Measurements from ENCODE around the gene EIF3I.

The EIF3I gene

GRCh38 chr1:32200226-32201010 is 21.8 kb upstream of the EIF3I start, which contains the start of gene CCDC28B:
CCDC28B (plus strand) TSS chr1:32200595; CDS start chr1:32201936, 1,341 bp downstream.
- peak within 1 kb of the TSS; percentile 80 for H3K27ac ChIP-seq (replicated peaks; ENCODE audit: low read length)
- H3K9ac ChIP-seq (ENCODE audit: low read depth, low read length, poor library complexity) = peak within 1 kb of the TSS; percentile 71
- no peak within 1 kb of the TSS for H2BK5ac ChIP-seq (ENCODE audit: low read length)
- no CpG with 5 or more reads among the region's 34 CpGs for WGBS, 2 donors (ENCODE audit: extremely low coverage in 2 of 2, insufficient read length in 2 of 2, insufficient replicate concordance in 1 of 2)
- peak within 1 kb of the TSS; percentile 78 for H3K4me2 ChIP-seq (ENCODE audit: insufficient read depth, low read length, poor library complexity, severe bottlenecking)
- peak within 1 kb of the TSS; percentile 83 for H3K18ac ChIP-seq (ENCODE audit: low read length)
- H4K91ac ChIP-seq (ENCODE audit: low read depth, low read length, poor library complexity) = no peak within 1 kb of the TSS
- peaks cover 23 to 24% of the 10 kb centered on the region in 2 donors for H3K4me1 ChIP-seq (ENCODE audit: control insufficient read depth in 2 of 2, insufficient read depth in 1 of 2, low read depth in 1 of 2, low read length in 2 of 2)
- peak; percentile 79 for DNase-seq (ENCODE audit: low spot score)
- H2BK12ac ChIP-seq (ENCODE audit: low read length) = peak within 1 kb of the TSS; percentile 35
- peak within 1 kb of the TSS; percentile 80 for H2AK5ac ChIP-seq (ENCODE audit: low read depth, low read length)
- no peaks in the 10 kb centered on the region for H3K79me1 ChIP-seq (ENCODE audit: low read depth, low read length)
- no peak within 1 kb of the TSS for H3K14ac ChIP-seq (ENCODE audit: low read length)
- no peaks in the 10 kb centered on the region for H3K9me3 ChIP-seq (replicated peaks in 1 of 2; ENCODE audit: control insufficient read depth in 2 of 2, insufficient read depth in 1 of 2, low read depth in 1 of 2, low read length in 2 of 2)
- H2BK120ac ChIP-seq (ENCODE audit: low read depth, low read length) = no peak within 1 kb of the TSS
- peak within 1 kb of the TSS; percentile 35 for H3K23ac ChIP-seq (ENCODE audit: low read depth, low read length, poor library complexity)
- peaks cover 0 to 2% (median 0%) of the 10 kb centered on the region in 3 experiments for H3K27me3 ChIP-seq (ENCODE audit: control insufficient read depth in 3 of 3, insufficient read depth in 3 of 3, low read depth in 1 of 3, low read length in 3 of 3)
- H3K4me3 ChIP-seq (ENCODE audit: low read length in 2 of 2) = peak within 1 kb of the TSS; percentile 56 to 77
- peaks cover 22 to 34% of the 10 kb centered on the region in 2 donors for H3K36me3 ChIP-seq (replicated peaks in 1 of 2; ENCODE audit: control insufficient read depth in 2 of 2, insufficient read depth in 2 of 2, low read length in 2 of 2)
- H2AFZ ChIP-seq (ENCODE audit: low read length) = peak within 1 kb of the TSS; percentile 82
- H2BK15ac ChIP-seq (ENCODE audit: low read length) = peak within 1 kb of the TSS; percentile 69
- H4K8ac ChIP-seq (ENCODE audit: low read depth, low read length) = peak within 1 kb of the TSS; percentile 29
- H3K4ac ChIP-seq (ENCODE audit: low read length) = no peak within 1 kb of the TSS

- no peak overlapping the region for H3K23ac ChIP-seq (ENCODE audit: low read depth, low read length, poor library complexity)
- no peak overlapping the region for H2BK15ac ChIP-seq (ENCODE audit: low read length)
- no peak overlapping the region for H2BK12ac ChIP-seq (ENCODE audit: low read length)
- H3K4me2 ChIP-seq (ENCODE audit: insufficient read depth, low read length, poor library complexity, severe bottlenecking) = peak overlapping the region; percentile 78
- H2AFZ ChIP-seq (ENCODE audit: low read length) = peak overlapping the region; percentile 82
- H3K4me1 ChIP-seq (ENCODE audit: control insufficient read depth in 2 of 2, insufficient read depth in 1 of 2, low read depth in 1 of 2, low read length in 2 of 2) = peaks cover 25 to 27% of the 10 kb centered on the region in 2 donors
- H3K4me3 ChIP-seq (ENCODE audit: low read length in 2 of 2) = peak overlapping the region; percentile 56 to 77
- no peaks in the 10 kb centered on the region for H3K9me3 ChIP-seq (replicated peaks in 1 of 2; ENCODE audit: control insufficient read depth in 2 of 2, insufficient read depth in 1 of 2, low read depth in 1 of 2, low read length in 2 of 2)
- peaks cover 15 to 29% of the 10 kb centered on the region in 2 donors for H3K36me3 ChIP-seq (replicated peaks in 1 of 2; ENCODE audit: control insufficient read depth in 2 of 2, insufficient read depth in 2 of 2, low read length in 2 of 2)
- no peak overlapping the region for H2BK120ac ChIP-seq (ENCODE audit: low read depth, low read length)
- H3K4ac ChIP-seq (ENCODE audit: low read length) = no peak overlapping the region
- H3K9ac ChIP-seq (ENCODE audit: low read depth, low read length, poor library complexity) = no peak overlapping the region
- peaks cover 6% of the 10 kb centered on the region for H3K79me1 ChIP-seq (ENCODE audit: low read depth, low read length)
- H2BK5ac ChIP-seq (ENCODE audit: low read length) = no peak overlapping the region
- no peak overlapping the region for H2AK5ac ChIP-seq (ENCODE audit: low read depth, low read length)
- peak overlapping the region; percentile 44 for H3K18ac ChIP-seq (ENCODE audit: low read length)
- DNase-seq (ENCODE audit: low spot score) = no peak
- peak overlapping the region; percentile 47 for H3K27ac ChIP-seq (replicated peaks; ENCODE audit: low read length)
- WGBS, 2 donors (ENCODE audit: extremely low coverage in 2 of 2, insufficient read length in 2 of 2, insufficient replicate concordance in 1 of 2) = no CpG with 5 or more reads among the region's 26 CpGs
- H3K14ac ChIP-seq (ENCODE audit: low read length) = no peak overlapping the region
- peaks cover 0 to 2% (median 0%) of the 10 kb centered on the region in 3 experiments for H3K27me3 ChIP-seq (ENCODE audit: control insufficient read depth in 3 of 3, insufficient read depth in 3 of 3, low read depth in 1 of 3, low read length in 3 of 3)
- H4K91ac ChIP-seq (ENCODE audit: low read depth, low read length, poor library complexity) = no peak overlapping the region
- H4K8ac ChIP-seq (ENCODE audit: low read depth, low read length) = no peak overlapping the region
Measured at GRCh38 chr1:32201011-32201855, 21.0 kb upstream of the EIF3I start.

GRCh38 chr1:32204943-32205361 is 17.3 kb upstream of the EIF3I start:
- no peak overlapping the region for H3K27ac ChIP-seq (replicated peaks; ENCODE audit: low read length)
- H4K91ac ChIP-seq (ENCODE audit: low read depth, low read length, poor library complexity) = no peak overlapping the region
- peak overlapping the region; percentile 86 for H3K4me2 ChIP-seq (ENCODE audit: insufficient read depth, low read length, poor library complexity, severe bottlenecking)
- H3K4ac ChIP-seq (ENCODE audit: low read length) = peak overlapping the region; percentile 47
- peak overlapping the region; percentile 94 for H3K18ac ChIP-seq (ENCODE audit: low read length)
- peaks cover 10 to 17% of the 10 kb centered on the region in 2 donors for H3K4me1 ChIP-seq (ENCODE audit: control insufficient read depth in 2 of 2, insufficient read depth in 1 of 2, low read depth in 1 of 2, low read length in 2 of 2)
- peak overlapping the region; percentile 53 for H4K8ac ChIP-seq (ENCODE audit: low read depth, low read length)
- peaks cover 9% of the 10 kb centered on the region for H3K79me1 ChIP-seq (ENCODE audit: low read depth, low read length)
- no peak overlapping the region for H2BK120ac ChIP-seq (ENCODE audit: low read depth, low read length)
- H2AFZ ChIP-seq (ENCODE audit: low read length) = peak overlapping the region; percentile 85
- peak overlapping the region; percentile 10 for H2BK15ac ChIP-seq (ENCODE audit: low read length)
- H2AK5ac ChIP-seq (ENCODE audit: low read depth, low read length) = peak overlapping the region; percentile 96
- H3K14ac ChIP-seq (ENCODE audit: low read length) = peak overlapping the region; percentile 57
- no peak for DNase-seq (ENCODE audit: low spot score)
- peaks cover 0 to 2% (median 0%) of the 10 kb centered on the region in 3 experiments for H3K27me3 ChIP-seq (ENCODE audit: control insufficient read depth in 3 of 3, insufficient read depth in 3 of 3, low read depth in 1 of 3, low read length in 3 of 3)
- H3K23ac ChIP-seq (ENCODE audit: low read depth, low read length, poor library complexity) = peak overlapping the region; percentile 90
- peak overlapping the region; percentile 72 to 83 for H3K4me3 ChIP-seq (ENCODE audit: low read length in 2 of 2)
- peaks cover 6 to 29% of the 10 kb centered on the region in 2 donors for H3K36me3 ChIP-seq (replicated peaks in 1 of 2; ENCODE audit: control insufficient read depth in 2 of 2, insufficient read depth in 2 of 2, low read length in 2 of 2)
- no CpG with 5 or more reads among the region's 26 CpGs for WGBS, 2 donors (ENCODE audit: extremely low coverage in 2 of 2, insufficient read length in 2 of 2, insufficient replicate concordance in 1 of 2)
- H2BK12ac ChIP-seq (ENCODE audit: low read length) = no peak overlapping the region
- no peaks in the 10 kb centered on the region for H3K9me3 ChIP-seq (replicated peaks in 1 of 2; ENCODE audit: control insufficient read depth in 2 of 2, insufficient read depth in 1 of 2, low read depth in 1 of 2, low read length in 2 of 2)
- H3K9ac ChIP-seq (ENCODE audit: low read depth, low read length, poor library complexity) = peak overlapping the region; percentile 91
- no peak overlapping the region for H2BK5ac ChIP-seq (ENCODE audit: low read length)
